ENCODE data around the gene ABHD4. TPM values are rescaled to one million over a fixed set of nuclear protein-coding genes. Genes with fewer than 3 reads are reported as not detected.

The ABHD4 gene
- total and polyA plus RNA-seq, 2 of the 4 experiments (the other 2 are of a cell fraction): 5.0 to 22.0 TPM

DNA sequence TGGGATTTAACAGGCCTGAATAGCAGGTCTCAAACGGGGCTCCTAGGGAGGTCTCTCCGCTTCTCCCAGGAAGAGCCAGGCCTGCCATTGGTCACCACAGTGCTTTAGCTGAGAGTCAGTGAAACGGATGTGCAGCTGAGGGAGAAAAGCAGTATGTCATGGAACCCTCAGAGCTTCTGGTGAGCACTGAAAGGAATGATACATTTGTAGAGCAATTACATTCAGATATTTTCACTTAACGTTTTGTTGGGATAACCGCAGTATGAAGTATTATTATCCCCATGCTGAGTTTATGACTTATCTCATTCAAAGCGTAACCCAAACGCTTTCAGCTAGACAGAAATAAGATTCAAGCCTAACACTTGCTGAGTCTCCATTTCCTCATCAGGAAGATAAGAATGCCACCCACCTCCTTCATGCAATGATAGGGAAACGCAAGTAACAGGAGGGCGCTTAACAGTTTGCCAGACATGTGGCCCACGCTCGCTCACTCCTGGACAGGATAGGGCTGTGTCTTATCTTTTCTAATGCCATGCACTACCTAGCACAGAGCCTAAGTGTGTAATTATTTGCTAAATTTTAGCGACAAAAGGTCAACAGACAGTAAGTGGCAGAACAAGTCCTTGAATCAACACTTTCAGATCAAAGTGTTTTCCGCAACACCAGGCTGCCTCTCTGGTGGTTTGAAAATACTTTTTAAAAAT is 37.3 kb upstream of the ABHD4 start:
- no TSS peak for BruUV-seq (replicated peaks)
- Histone ChIP-seq H4K8ac (ENCODE audit: low read depth in 2 of 2, low read length in 2 of 2) (no peak overlapping the region), H3K4ac (ENCODE audit: low read depth, low read length) (no peak overlapping the region), H2BK120ac (ENCODE audit: low read depth, low read length) (no peak overlapping the region), H3K27me3 (ENCODE audit: control insufficient read depth, insufficient read depth, low read length) (no peaks in the 10 kb centered on the region), H2BK15ac (ENCODE audit: low read depth, low read length) (no peak overlapping the region), H3K9me1 (ENCODE audit: insufficient read depth, low read length) (peaks cover 2% of the 10 kb centered on the region), H3K23ac (ENCODE audit: low read depth, low read length) (no peak overlapping the region), H2BK5ac (ENCODE audit: low read depth, low read length, poor library complexity, severe bottlenecking) (no peak overlapping the region), H3K14ac (replicated peaks; ENCODE audit: low read depth, low read length) (no peak overlapping the region), H3K27ac (ENCODE audit: insufficient read depth, low read length) (no peak overlapping the region), H3K4me1 (ENCODE audit: control insufficient read depth, insufficient read depth, low read length) (peaks cover 13% of the 10 kb centered on the region), H3K4me2 (ENCODE audit: low read depth, low read length) (no peak overlapping the region), H4K91ac (ENCODE audit: insufficient read depth, low read depth, low read length) (no peak overlapping the region), H3K79me1 (ENCODE audit: low read depth in 1 of 2, low read length in 2 of 2) (peaks cover 7 to 17% of the 10 kb centered on the region in 2 experiments), H3K9me3 (ENCODE audit: control insufficient read depth, insufficient read depth, low read length) (no peaks in the 10 kb centered on the region), H2AK5ac (ENCODE audit: low read depth, low read length) (no peak overlapping the region), H3K18ac (ENCODE audit: low read depth, low read length) (no peak overlapping the region), H4K5ac (ENCODE audit: low read depth, low read length) (no peak overlapping the region), H3K56ac (ENCODE audit: extremely low read depth, insufficient read depth, low read length) (no peak overlapping the region), H2AFZ (replicated peaks; ENCODE audit: low read length, poor library complexity) (no peak overlapping the region), H2AK9ac (replicated peaks; ENCODE audit: low read depth, low read length, poor library complexity) (no peak overlapping the region), H3K36me3 (ENCODE audit: control insufficient read depth, insufficient read depth, low read length) (peaks cover 15% of the 10 kb centered on the region), H2BK20ac (ENCODE audit: low read depth, low read length) (no peak overlapping the region), H3K4me3 (ENCODE audit: insufficient read depth, low read depth, low read length) (no peak overlapping the region), H3K9ac (ENCODE audit: low read depth, low read length) (no peak overlapping the region), H4K20me1 (ENCODE audit: insufficient read depth, low read length) (peaks cover 3% of the 10 kb centered on the region; the same call in 1 of the 2 replicates)
- in situ Hi-C loops (cut with MboI; ENCODE audit: low sequenced_read_pairs): no loop called here
- ATAC-seq (ENCODE audit: low read depth): no peak
- WGBS, 2 experiments (ENCODE audit: extremely low coverage in 2 of 2, insufficient read length in 1 of 2): 20% methylated on average over 1 of the region's 13 CpGs; no CpG with 5 or more reads in 1 of the 2 experiments
- ChIA-PET CTCF (no interaction called here), POLR2A (ENCODE audit: unreplicated experiment) (no interaction called here)
- no peak for DNase-seq
- TF ChIP-seq, protein P1, sequence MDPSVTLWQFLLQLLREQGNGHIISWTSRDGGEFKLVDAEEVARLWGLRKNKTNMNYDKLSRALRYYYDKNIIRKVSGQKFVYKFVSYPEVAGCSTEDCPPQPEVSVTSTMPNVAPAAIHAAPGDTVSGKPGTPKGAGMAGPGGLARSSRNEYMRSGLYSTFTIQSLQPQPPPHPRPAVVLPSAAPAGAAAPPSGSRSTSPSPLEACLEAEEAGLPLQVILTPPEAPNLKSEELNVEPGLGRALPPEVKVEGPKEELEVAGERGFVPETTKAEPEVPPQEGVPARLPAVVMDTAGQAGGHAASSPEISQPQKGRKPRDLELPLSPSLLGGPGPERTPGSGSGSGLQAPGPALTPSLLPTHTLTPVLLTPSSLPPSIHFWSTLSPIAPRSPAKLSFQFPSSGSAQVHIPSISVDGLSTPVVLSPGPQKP (IDR thresholded peaks at IDR 0.05; ENCODE audit: borderline replicate concordance, low read depth, low read length): no peak
- TF ChIP-seq CEBPB (IDR thresholded peaks at IDR 0.05; ENCODE audit: low read depth, low read length) (no peak), RFX5 (IDR thresholded peaks at IDR 0.05; ENCODE audit: low read depth, low read length) (no peak), CHD1 (IDR thresholded peaks at IDR 0.05; ENCODE audit: low read depth, low read length) (no peak), RCOR1 (IDR thresholded peaks at IDR 0.05; ENCODE audit: insufficient replicate concordance, low read length) (no peak), POLR2A (IDR thresholded peaks at IDR 0.05; ENCODE audit: low read depth, low read length) (no peak), RAD21 (IDR thresholded peaks at IDR 0.05; ENCODE audit: low read length) (no peak), NFE2L2 (IDR thresholded peaks at IDR 0.05; ENCODE audit: low read depth, low read length) (no peak), MAFK (IDR thresholded peaks at IDR 0.05; ENCODE audit: low read depth, low read length) (no peak), MAZ (IDR thresholded peaks at IDR 0.05; ENCODE audit: borderline replicate concordance, low read depth, low read length) (no peak), CTCF (conservative IDR thresholded peaks at IDR 0.05; ENCODE audit: low read depth, low read length) (no peak), MXI1 (IDR thresholded peaks at IDR 0.05; ENCODE audit: borderline replicate concordance, low read depth, low read length) (no peak), SMC3 (IDR thresholded peaks at IDR 0.05; ENCODE audit: low read depth, low read length) (no peak), FOS (IDR thresholded peaks at IDR 0.05; ENCODE audit: low read depth, low read length) (no peak)
- TF ChIP-seq, protein P2, sequence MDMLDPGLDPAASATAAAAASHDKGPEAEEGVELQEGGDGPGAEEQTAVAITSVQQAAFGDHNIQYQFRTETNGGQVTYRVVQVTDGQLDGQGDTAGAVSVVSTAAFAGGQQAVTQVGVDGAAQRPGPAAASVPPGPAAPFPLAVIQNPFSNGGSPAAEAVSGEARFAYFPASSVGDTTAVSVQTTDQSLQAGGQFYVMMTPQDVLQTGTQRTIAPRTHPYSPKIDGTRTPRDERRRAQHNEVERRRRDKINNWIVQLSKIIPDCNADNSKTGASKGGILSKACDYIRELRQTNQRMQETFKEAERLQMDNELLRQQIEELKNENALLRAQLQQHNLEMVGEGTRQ (IDR thresholded peaks at IDR 0.05; ENCODE audit: low read depth, low read length): no peak
- dilution Hi-C loops (cut with HindIII; ENCODE audit: low sequenced_read_pairs, unreplicated experiment): no loop called here
- intact Hi-C loops (cut with micrococcal nuclease): no loop called here
